IMR-90 (cell line): ENCODE results near the gene SLC27A1. TPM values are rescaled to one million over a fixed set of nuclear protein-coding genes. Genes with fewer than 3 reads are reported as not detected.

Source experiments
- ATAC-seq: fragments of 200-7000 bp; cut with Tn5 transposase; 2 replicates; pipeline ENCODE4 v1.9.1; 2020; ENCODE audit warnings: low read depth, mild to moderate bottlenecking, moderate library complexity
- BruUV-seq: library from RNA; stranded (reverse); fragments of 400-500 nt; replicated peaks from 2 replicates; lab custom pipeline; 2021; lab: Mats Ljungman, UMichigan
- CTCF ChIA-PET: fragments of 300-600 bp; formaldehyde crosslinking; extraction: SDS; loops from one replicate; lab custom pipeline; 2021; ENCODE audit warnings: antibody characterized with exemption; lab: Yijun Ruan, JAX
- POLR2A ChIA-PET: fragments of 300-600 bp; sonication (Branson Sonifier 250); formaldehyde crosslinking; loops from one replicate; lab custom pipeline; 2022; ENCODE audit warnings: antibody characterized with exemption; ENCODE audit not compliant: unreplicated experiment; lab: Charles Lee
- DNase-seq: peaks from one replicate; pipeline ENCODE4 v3.0.0; 2013
- H2AFZ ChIP-seq: replicated peaks from 2 replicates; pipeline ENCODE3; 2013; ENCODE audit warnings: low read length, mild to moderate bottlenecking; ENCODE audit not compliant: poor library complexity
- H2AK5ac ChIP-seq: 2 replicates; pipeline ENCODE4 v1.6.1; 2013; ENCODE audit warnings: low read depth, low read length, inconsistent platforms
- H2AK9ac ChIP-seq: replicated peaks from 2 replicates; pipeline ENCODE3; 2013; ENCODE audit warnings: mild to moderate bottlenecking, low read depth, low read length, moderate library complexity; ENCODE audit not compliant: poor library complexity
- H2BK120ac ChIP-seq: 2 replicates; pipeline ENCODE4 v1.6.1; 2013; ENCODE audit warnings: low read depth, low read length, inconsistent platforms
- H2BK15ac ChIP-seq: 3 replicates; pipeline ENCODE4 v1.6.1; 2013; ENCODE audit warnings: low read depth, low read length, inconsistent platforms
- H2BK20ac ChIP-seq: 2 replicates; pipeline ENCODE4 v1.6.1; 2013; ENCODE audit warnings: low read depth, mild to moderate bottlenecking, inconsistent platforms, low read length, moderate library complexity
- H2BK5ac ChIP-seq: 2 replicates; pipeline ENCODE4 v1.6.1; 2013; ENCODE audit warnings: mild to moderate bottlenecking, low read depth, low read length, inconsistent platforms; ENCODE audit not compliant: poor library complexity, severe bottlenecking
- H3K14ac ChIP-seq: replicated peaks from 2 replicates; pipeline ENCODE4 v1.6.1; 2013; ENCODE audit warnings: low read depth, low read length, inconsistent platforms
- H3K18ac ChIP-seq: 2 replicates; pipeline ENCODE4 v1.6.1; 2013; ENCODE audit warnings: low read depth, low read length, control low read depth
- H3K23ac ChIP-seq: 2 replicates; pipeline ENCODE4 v1.6.1; 2013; ENCODE audit warnings: low read depth, low read length, inconsistent platforms
- H3K27ac ChIP-seq: 2 replicates; pipeline ENCODE4 v1.5.1; 2013; ENCODE audit warnings: mild to moderate bottlenecking, control low read depth, low read length; ENCODE audit not compliant: insufficient read depth
- H3K27me3 ChIP-seq: 2 replicates; pipeline ENCODE4 v1.6.1; 2013; ENCODE audit warnings: low read length; ENCODE audit not compliant: control insufficient read depth, insufficient read depth
- H3K36me3 ChIP-seq: 2 replicates; pipeline ENCODE4 v1.6.1; 2013; ENCODE audit warnings: low read length, mixed read lengths; ENCODE audit not compliant: control insufficient read depth, insufficient read depth
- H3K4ac ChIP-seq: 2 replicates; pipeline ENCODE4 v1.6.1; 2013; ENCODE audit warnings: low read depth, low read length, inconsistent platforms
- H3K4me1 ChIP-seq: 2 replicates; pipeline ENCODE4 v1.6.1; 2013; ENCODE audit warnings: low read length, mixed read lengths; ENCODE audit not compliant: control insufficient read depth, insufficient read depth
- H3K4me2 ChIP-seq: 2 replicates; pipeline ENCODE4 v1.6.1; 2013; ENCODE audit warnings: low read depth, mild to moderate bottlenecking, control low read depth, low read length, moderate library complexity
- H3K4me3 ChIP-seq: 2 replicates; pipeline ENCODE4 v1.5.1; 2013; ENCODE audit warnings: low read depth, mild to moderate bottlenecking, control low read depth, low read length, moderate library complexity; ENCODE audit not compliant: insufficient read depth
- H3K56ac ChIP-seq: 2 replicates; pipeline ENCODE4 v1.6.1; 2013; ENCODE audit warnings: low read length, inconsistent platforms; ENCODE audit not compliant: insufficient read depth; ENCODE audit errors: extremely low read depth
- H3K79me1 ChIP-seq, 2 experiments: 2 replicates each; pipeline ENCODE4 v1.6.1; 2013; ENCODE audit warnings: low read length in 2 of 2, inconsistent platforms in 1 of 2, low read depth in 1 of 2
- H3K9ac ChIP-seq: 2 replicates; pipeline ENCODE4 v1.6.1; 2013; ENCODE audit warnings: low read depth, low read length, control low read depth
- H3K9me1 ChIP-seq: 2 replicates; pipeline ENCODE4 v1.6.1; 2013; ENCODE audit warnings: low read length, inconsistent platforms; ENCODE audit not compliant: insufficient read depth
- H3K9me3 ChIP-seq: 2 replicates; pipeline ENCODE4 v1.6.1; 2013; ENCODE audit warnings: low read length; ENCODE audit not compliant: control insufficient read depth, insufficient read depth
- H4K20me1 ChIP-seq: 2 replicates; pipeline ENCODE4 v1.6.1; 2013; ENCODE audit warnings: low read length, inconsistent platforms; ENCODE audit not compliant: insufficient read depth
- H4K5ac ChIP-seq: 2 replicates; pipeline ENCODE4 v1.6.1; 2013; ENCODE audit warnings: mild to moderate bottlenecking, low read depth, low read length, control low read depth
- H4K8ac ChIP-seq, 2 experiments: 2 replicates each; pipeline ENCODE4 v1.6.1; 2013; ENCODE audit warnings: low read depth in 2 of 2, low read length in 2 of 2, control low read depth in 1 of 2, inconsistent platforms in 1 of 2
- H4K91ac ChIP-seq: 2 replicates; pipeline ENCODE4 v1.6.1; 2013; ENCODE audit warnings: low read depth, low read length, inconsistent platforms; ENCODE audit not compliant: insufficient read depth
- BHLHE40 ChIP-seq: fragments of 150-350 bp; IDR thresholded peaks from 2 replicates; pipeline ENCODE4 v1.6.1; 2016; ENCODE audit warnings: mild to moderate bottlenecking, low read depth, low read length
- CEBPB ChIP-seq: IDR thresholded peaks from 2 replicates; pipeline ENCODE4 v1.6.1; 2012; ENCODE audit warnings: low read depth, low read length, improper control_type of control experiment
- CHD1 ChIP-seq: IDR thresholded peaks from 2 replicates; pipeline ENCODE4 v1.6.1; 2012; ENCODE audit warnings: low read depth, low read length, improper control_type of control experiment
- ELK1 ChIP-seq: fragments of 150-350 bp; IDR thresholded peaks from 2 replicates; pipeline ENCODE4 v1.6.1; 2016; ENCODE audit warnings: low read depth, mild to moderate bottlenecking, low read length, moderate library complexity, borderline replicate concordance
- FOS ChIP-seq: fragments of 150-350 bp; IDR thresholded peaks from 2 replicates; pipeline ENCODE4 v1.6.1; 2016; ENCODE audit warnings: low read depth, low read length
- MAFK ChIP-seq: IDR thresholded peaks from 2 replicates; pipeline ENCODE4 v1.6.1; 2012; ENCODE audit warnings: low read depth, low read length, improper control_type of control experiment
- MAZ ChIP-seq: IDR thresholded peaks from 2 replicates; pipeline ENCODE4 v1.6.1; 2012; ENCODE audit warnings: low read depth, mild to moderate bottlenecking, low read length, improper control_type of control experiment, moderate library complexity, borderline replicate concordance
- MXI1 ChIP-seq: IDR thresholded peaks from 2 replicates; pipeline ENCODE4 v1.6.1; 2012; ENCODE audit warnings: low read depth, mild to moderate bottlenecking, low read length, moderate library complexity, borderline replicate concordance
- NFE2L2 ChIP-seq: fragments of 150-350 bp; IDR thresholded peaks from 2 replicates; pipeline ENCODE4 v1.6.1; 2016; ENCODE audit warnings: low read depth, mild to moderate bottlenecking, low read length
- POLR2A ChIP-seq: IDR thresholded peaks from 2 replicates; pipeline ENCODE4 v1.6.1; 2012; ENCODE audit warnings: mild to moderate bottlenecking, low read depth, low read length
- RAD21 ChIP-seq: IDR thresholded peaks from 2 replicates; pipeline ENCODE4 v1.6.1; 2012; ENCODE audit warnings: low read length, improper control_type of control experiment
- RCOR1 ChIP-seq: IDR thresholded peaks from 2 replicates; pipeline ENCODE4 v1.6.1; 2012; ENCODE audit warnings: mild to moderate bottlenecking, low read length, improper control_type of control experiment; ENCODE audit not compliant: insufficient replicate concordance
- RFX5 ChIP-seq: IDR thresholded peaks from 2 replicates; pipeline ENCODE4 v1.8.0; 2012; ENCODE audit warnings: low read depth, mild to moderate bottlenecking, low read length, moderate library complexity
- SMC3 ChIP-seq: fragments of 150-350 bp; IDR thresholded peaks from 2 replicates; pipeline ENCODE4 v1.6.1; 2016; ENCODE audit warnings: low read depth, mild to moderate bottlenecking, antibody characterized with exemption, low read length, moderate library complexity
- USF2 ChIP-seq: fragments of 150-350 bp; IDR thresholded peaks from 2 replicates; pipeline ENCODE4 v1.6.1; 2017; ENCODE audit warnings: mild to moderate bottlenecking, antibody characterized with exemption, low read length, low read depth
- WGBS, 2 experiments: methylation state at CpG; one replicate each; pipeline versions ENCODE4 v1.1.5 to v1.1.7; 2013; ENCODE audit warnings: missing lambda C conversion rate in 2 of 2; ENCODE audit not compliant: insufficient read length in 1 of 2; ENCODE audit errors: extremely low coverage in 2 of 2; 5-methylcytosine and 5-hydroxymethylcytosine counted together
- dilution Hi-C: fragments of 300-500 bp; cut with HindIII; formaldehyde crosslinking; loops from one replicate; pipeline ENCODE4 v1.14.3; 2018; ENCODE audit warnings: low sequenced_read_pairs; ENCODE audit not compliant: unreplicated experiment
- in situ Hi-C: fragments of 300-500 bp; cut with MboI; formaldehyde crosslinking; loops from 3 replicates; pipeline ENCODE4 v1.14.3; 2019; ENCODE audit warnings: low sequenced_read_pairs, inconsistent platforms, mixed read lengths
- intact Hi-C: fragments of 100-400 bp; cut with micrococcal nuclease; formaldehyde crosslinking; loops from 2 replicates; pipeline ENCODE4 v1.10.0; 2022
- polyA plus RNA-seq, 3 experiments: library from polyadenylated mRNA; depleted of rRNA; stranded (reverse); fragments of >200 nt; gene quantifications; 2 replicates each; pipeline ENCODE4 v1.2.3, GENCODE V29; 2012; ENCODE audit warnings: low replicate concordance in 1 of 3
- total RNA-seq: library from RNA; depleted of rRNA; stranded (reverse); fragments of >200 nt; gene quantifications from 2 replicates; pipeline ENCODE4 v1.2.3, GENCODE V29; 2012
- TF ChIP-seq, protein P1 (sequence below): conservative IDR thresholded peaks from 2 replicates; pipeline ENCODE4 v1.5.1; 2012; ENCODE audit warnings: mild to moderate bottlenecking, low read depth, low read length, improper control_type of control experiment

SLC27A1 gene
- total and polyA plus RNA-seq, 2 of the 4 experiments (the other 2 are of a cell fraction), result 4.8 to 12.9 TPM

DNA sequence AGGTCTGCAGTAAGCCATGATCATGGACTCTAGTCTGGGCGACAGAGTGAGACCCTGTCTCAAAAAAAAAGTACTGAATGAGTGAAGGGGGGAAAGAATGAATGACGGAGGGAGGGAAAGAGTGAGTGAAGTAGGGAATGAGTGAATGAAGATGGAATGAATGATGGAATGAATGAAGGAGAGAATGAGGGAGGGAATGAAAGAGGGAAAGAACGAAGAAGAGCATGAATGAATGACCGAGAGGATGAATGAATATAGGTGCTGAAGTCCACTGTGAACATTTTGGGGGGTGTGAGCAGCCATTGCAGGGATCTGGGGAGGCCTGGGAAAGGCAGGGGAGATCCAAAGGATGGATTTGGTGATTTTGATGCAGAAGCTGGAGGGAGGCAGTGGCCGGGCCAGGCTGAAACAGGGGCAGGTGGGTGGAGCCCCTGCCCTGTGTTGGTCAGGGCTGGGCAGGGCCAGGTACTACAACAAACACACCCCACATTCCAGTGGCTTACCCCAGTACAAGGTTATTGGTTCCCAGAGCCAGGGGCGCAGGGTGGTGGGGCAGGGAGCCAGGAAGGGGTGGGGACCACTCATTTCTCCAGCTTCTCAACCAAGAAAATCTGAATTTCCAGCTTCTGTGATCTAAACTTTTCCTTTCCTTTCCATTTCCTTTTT lies 14.3 kb downstream of the SLC27A1 start:
- Histone ChIP-seq H2AK5ac (no peak overlapping the region), H3K56ac (no peak overlapping the region), H3K4me3 (no peak overlapping the region), H3K27ac (no peak overlapping the region), H2AK9ac (no peak overlapping the region), H3K4me1 (no peaks in the 10 kb centered on the region; the same call in 1 of the 2 replicates), H3K27me3 (no peaks in the 10 kb centered on the region), H4K91ac (no peak overlapping the region), H2BK120ac (no peak overlapping the region), H3K36me3 (peaks cover 11% of the 10 kb centered on the region), H3K9me1 (peaks cover 4% of the 10 kb centered on the region; the same call in 1 of the 2 replicates), H4K20me1 (peaks cover 30% of the 10 kb centered on the region), H2BK20ac (no peak overlapping the region), H3K4ac (no peak overlapping the region), H2AFZ (no peak overlapping the region), H3K4me2 (no peak overlapping the region), H3K14ac (no peak overlapping the region), H3K9ac (no peak overlapping the region), H4K5ac (no peak overlapping the region), H3K9me3 (no peaks in the 10 kb centered on the region), H2BK15ac (no peak overlapping the region), H2BK5ac (peak overlapping the region; percentile 8), H3K18ac (no peak overlapping the region), H3K23ac (no peak overlapping the region), H3K79me1 (peaks cover 21 to 40% of the 10 kb centered on the region in 2 experiments), H4K8ac (no peak overlapping the region)
- no TSS peak for BruUV-seq
- intact Hi-C loops, result no loop called here
- CTCF ChIA-PET, result no interaction called here
- TF ChIP-seq RCOR1, result no peak
- TF ChIP-seq CEBPB, result no peak
- no peak for TF ChIP-seq SMC3
- no peak for TF ChIP-seq NFE2L2
- no peak for TF ChIP-seq RFX5
- TF ChIP-seq POLR2A, result no peak
- no peak for TF ChIP-seq BHLHE40
- TF ChIP-seq CHD1, result no peak
- TF ChIP-seq USF2, result no peak
- no peak for TF ChIP-seq RAD21
- TF ChIP-seq MAFK, result no peak
- TF ChIP-seq, protein P1, sequence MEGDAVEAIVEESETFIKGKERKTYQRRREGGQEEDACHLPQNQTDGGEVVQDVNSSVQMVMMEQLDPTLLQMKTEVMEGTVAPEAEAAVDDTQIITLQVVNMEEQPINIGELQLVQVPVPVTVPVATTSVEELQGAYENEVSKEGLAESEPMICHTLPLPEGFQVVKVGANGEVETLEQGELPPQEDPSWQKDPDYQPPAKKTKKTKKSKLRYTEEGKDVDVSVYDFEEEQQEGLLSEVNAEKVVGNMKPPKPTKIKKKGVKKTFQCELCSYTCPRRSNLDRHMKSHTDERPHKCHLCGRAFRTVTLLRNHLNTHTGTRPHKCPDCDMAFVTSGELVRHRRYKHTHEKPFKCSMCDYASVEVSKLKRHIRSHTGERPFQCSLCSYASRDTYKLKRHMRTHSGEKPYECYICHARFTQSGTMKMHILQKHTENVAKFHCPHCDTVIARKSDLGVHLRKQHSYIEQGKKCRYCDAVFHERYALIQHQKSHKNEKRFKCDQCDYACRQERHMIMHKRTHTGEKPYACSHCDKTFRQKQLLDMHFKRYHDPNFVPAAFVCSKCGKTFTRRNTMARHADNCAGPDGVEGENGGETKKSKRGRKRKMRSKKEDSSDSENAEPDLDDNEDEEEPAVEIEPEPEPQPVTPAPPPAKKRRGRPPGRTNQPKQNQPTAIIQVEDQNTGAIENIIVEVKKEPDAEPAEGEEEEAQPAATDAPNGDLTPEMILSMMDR, result no peak
- TF ChIP-seq ELK1, result no peak
- TF ChIP-seq MAZ, result no peak
- TF ChIP-seq MXI1, result no peak
- no peak for TF ChIP-seq FOS
- POLR2A ChIA-PET, result no interaction called here
- in situ Hi-C loops, result no loop called here
- ATAC-seq, result no peak
- dilution Hi-C loops, result no loop called here
- 91 to 100% methylated on average over 2 to 4 of the region's 6 CpGs for WGBS, 2 experiments
- no peak for DNase-seq
